HEK293 (cell line): ENCODE data around the gene PTP4A1.

Experiments used
- CTCF ChIA-PET: fragments of 350-600 bp; formaldehyde crosslinking; extraction: SDS; loops from one replicate; lab custom pipeline; 2021; ENCODE audit warnings: antibody characterized with exemption; lab: Yijun Ruan, JAX
- POLR2A ChIA-PET: fragments of 300-600 bp; formaldehyde crosslinking; extraction: SDS; loops from one replicate; lab custom pipeline; 2020; ENCODE audit warnings: antibody characterized with exemption, inconsistent platforms; lab: Yijun Ruan, JAX
- H3K27ac ChIP-seq: fragments of 200-500 bp; sonication (Bioruptor generic); 2 replicates; pipeline ENCODE4 v1.5.1; 2014; ENCODE audit warnings: low read depth, low read length, control low read depth, inconsistent platforms; ENCODE audit errors: extremely low read depth
- H3K36me3 ChIP-seq, 2 experiments: fragments of 200-500 bp in 1 of 2; sonication (Bioruptor generic) in 1 of 2; 1 replicate in 1 of 2; 2 replicates in 1 of 2; pipeline ENCODE4 v1.5.1; 2014 to 2017; ENCODE audit warnings: inconsistent platforms in 2 of 2, low read length in 2 of 2; ENCODE audit not compliant: control insufficient read depth in 2 of 2, insufficient read depth in 1 of 2
- H3K4me1 ChIP-seq: fragments of 200-500 bp; sonication (Bioruptor generic); 2 replicates; pipeline ENCODE4 v1.5.1; 2014; ENCODE audit warnings: mild to moderate bottlenecking, low read length, inconsistent platforms; ENCODE audit not compliant: control insufficient read depth, insufficient read depth
- H3K4me3 ChIP-seq: 2 replicates; pipeline ENCODE4 v1.5.1; 2011; ENCODE audit warnings: low read depth, mild to moderate bottlenecking, control low read depth, low read length, moderate library complexity
- H3K9me3 ChIP-seq: fragments of 200-500 bp; sonication (Bioruptor generic); 2 replicates; pipeline ENCODE4 v1.5.1; 2014; ENCODE audit warnings: low read depth, low read length, inconsistent platforms; ENCODE audit not compliant: control insufficient read depth, insufficient read depth
- CTCF ChIP-seq: fragments of 450-650 bp; formaldehyde crosslinking; IDR thresholded peaks from 2 replicates; pipeline ENCODE4 v1.5.1; 2016; ENCODE audit warnings: missing biosample characterization, missing genetic modification characterization
- GLIS1 ChIP-seq: fragments of 450-650 bp; formaldehyde crosslinking; IDR thresholded peaks from 2 replicates; pipeline ENCODE4 v1.5.1; 2016; ENCODE audit warnings: missing biosample characterization, missing genetic modification characterization
- MYNN ChIP-seq: fragments of 450-650 bp; formaldehyde crosslinking; IDR thresholded peaks from 2 replicates; pipeline ENCODE4 v1.5.1; 2016; ENCODE audit warnings: missing biosample characterization, missing genetic modification characterization, borderline replicate concordance
- OSR2 ChIP-seq: fragments of 450-650 bp; formaldehyde crosslinking; IDR thresholded peaks from 2 replicates; pipeline ENCODE4 v1.5.1; 2016; ENCODE audit warnings: missing biosample characterization, missing genetic modification characterization
- WT1 ChIP-seq: fragments of 450-650 bp; formaldehyde crosslinking; IDR thresholded peaks from 2 replicates; pipeline ENCODE4 v1.5.1; 2016; ENCODE audit warnings: missing biosample characterization, missing genetic modification characterization
- ZBTB48 ChIP-seq: fragments of 450-650 bp; formaldehyde crosslinking; IDR thresholded peaks from 2 replicates; pipeline ENCODE4 v1.5.1; 2016; ENCODE audit warnings: missing biosample characterization, missing genetic modification characterization
- ZFP37 ChIP-seq: fragments of 450-650 bp; formaldehyde crosslinking; IDR thresholded peaks from 2 replicates; pipeline ENCODE4 v1.5.1; 2016; ENCODE audit warnings: missing biosample characterization, missing genetic modification characterization
- ZNF112 ChIP-seq: fragments of 450-650 bp; formaldehyde crosslinking; IDR thresholded peaks from 2 replicates; pipeline ENCODE4 v1.5.0; 2017; ENCODE audit warnings: missing biosample characterization, missing genetic modification characterization
- ZNF16 ChIP-seq: fragments of 450-650 bp; formaldehyde crosslinking; IDR thresholded peaks from 2 replicates; pipeline ENCODE4 v1.5.1; 2016; ENCODE audit warnings: low read depth, missing biosample characterization, missing genetic modification characterization
- ZNF18 ChIP-seq: fragments of 450-650 bp; formaldehyde crosslinking; IDR thresholded peaks from 2 replicates; pipeline ENCODE4 v1.5.1; 2016; ENCODE audit warnings: missing biosample characterization, missing genetic modification characterization
- ZNF2 ChIP-seq: fragments of 450-650 bp; formaldehyde crosslinking; IDR thresholded peaks from 2 replicates; pipeline ENCODE4 v1.5.1; 2016; ENCODE audit warnings: missing biosample characterization, missing genetic modification characterization
- ZNF341 ChIP-seq: fragments of 450-650 bp; formaldehyde crosslinking; IDR thresholded peaks from 2 replicates; pipeline ENCODE4; 2016; ENCODE audit warnings: low read depth, missing biosample characterization, missing genetic modification characterization
- ZNF501 ChIP-seq: fragments of 450-650 bp; formaldehyde crosslinking; IDR thresholded peaks from 2 replicates; pipeline ENCODE4 v1.5.1; 2016; ENCODE audit warnings: missing biosample characterization, missing genetic modification characterization
- ZNF548 ChIP-seq: fragments of 450-650 bp; formaldehyde crosslinking; IDR thresholded peaks from 2 replicates; pipeline ENCODE4 v1.5.1; 2016; ENCODE audit warnings: missing biosample characterization, missing genetic modification characterization
- ZNF596 ChIP-seq: fragments of 450-650 bp; IDR thresholded peaks from 2 replicates; pipeline ENCODE4 v1.5.0; 2018; ENCODE audit warnings: missing biosample characterization, mild to moderate bottlenecking, missing genetic modification characterization, moderate library complexity
- ZNF701 ChIP-seq: fragments of 450-650 bp; formaldehyde crosslinking; IDR thresholded peaks from 2 replicates; pipeline ENCODE4 v1.5.1; 2016; ENCODE audit warnings: missing biosample characterization, missing genetic modification characterization
- ZSCAN23 ChIP-seq: fragments of 450-650 bp; formaldehyde crosslinking; IDR thresholded peaks from 2 replicates; pipeline ENCODE4 v1.5.1; 2016; ENCODE audit warnings: missing biosample characterization, missing genetic modification characterization
- TF ChIP-seq, protein P1 (sequence below): fragments of 450-650 bp; IDR thresholded peaks from 2 replicates; pipeline ENCODE4 v1.5.1; 2018; ENCODE audit warnings: missing biosample characterization, missing genetic modification characterization

The PTP4A1 gene

DNA sequence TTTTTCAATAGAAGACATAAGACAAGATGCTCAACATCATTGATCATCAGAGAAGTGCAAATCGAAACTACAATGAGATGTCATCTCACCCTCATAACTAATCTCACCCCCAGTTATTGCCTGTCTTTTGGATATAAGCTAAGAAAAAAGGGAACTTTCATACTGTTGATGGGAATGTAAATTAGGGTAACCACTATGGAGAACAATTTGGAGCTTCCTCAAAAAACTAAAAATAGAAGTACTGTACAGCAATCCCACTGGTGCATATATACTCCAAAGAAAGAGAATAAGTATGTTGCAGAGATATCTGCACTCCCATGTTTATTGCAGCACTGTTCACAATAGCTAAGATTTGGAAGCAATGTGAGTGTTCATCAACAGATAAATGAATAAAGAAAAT is 37.0 kb downstream of the PTP4A1 start:
- Histone ChIP-seq H3K4me3 (no peak overlapping the region), H3K4me1 (peaks cover 9% of the 10 kb centered on the region; the same call in 1 of the 2 replicates), H3K27ac (no peak overlapping the region), H3K36me3 (no peaks in the 10 kb centered on the region), H3K9me3 (no peaks in the 10 kb centered on the region)
- CTCF ChIA-PET, result interaction anchor here (0.6 to 3.8 kb wide), 2 partner anchors 11 to 194 kb away, joined by 3 to 42 read pairs; no protein-coding TSS in a partner anchor
- POLR2A ChIA-PET, result no interaction called here
- TF ChIP-seq ZNF596 (tag by site-specific recombination) (no peak), ZSCAN23 (tag by site-specific recombination) (no peak)

- POLR2A ChIA-PET, result no interaction called here
- H3K9me3 ChIP-seq, result no peaks in the 10 kb centered on the region
- TF ChIP-seq CTCF (tag by site-specific recombination), result no peak
- TF ChIP-seq ZNF2, result no peak
- TF ChIP-seq ZBTB48 (tag by site-specific recombination), result no peak
- TF ChIP-seq ZNF16, result no peak
- TF ChIP-seq ZFP37 (tag by site-specific recombination), result no peak
- peak; percentile 73 for TF ChIP-seq OSR2 (tag by site-specific recombination)
- no peak for TF ChIP-seq ZNF701 (tag by site-specific recombination)
- H3K4me3 ChIP-seq, result no peak overlapping the region
- peaks cover 9% of the 10 kb centered on the region; the same call in 1 of the 2 replicates for H3K4me1 ChIP-seq
- CTCF ChIA-PET, result interaction anchor here (0.7 to 2.8 kb wide), 4 partner anchors 12 to 185 kb away, joined by 3 to 16 read pairs (median 4); no protein-coding TSS in a partner anchor
- H3K36me3 ChIP-seq, result no peaks in the 10 kb centered on the region
- H3K27ac ChIP-seq, result no peak overlapping the region
Measured at GRCh38 chr6:63610944-63611343, 38.7 kb downstream of the PTP4A1 start.

- ChIA-PET POLR2A (no interaction called here), CTCF (interaction anchor here (0.7 to 2.8 kb wide), 4 partner anchors 11 to 259 kb away, joined by 3 to 16 read pairs (median 6); no protein-coding TSS in a partner anchor)
- H3K36me3 ChIP-seq, result no peaks in the 10 kb centered on the region
- TF ChIP-seq, protein P1, sequence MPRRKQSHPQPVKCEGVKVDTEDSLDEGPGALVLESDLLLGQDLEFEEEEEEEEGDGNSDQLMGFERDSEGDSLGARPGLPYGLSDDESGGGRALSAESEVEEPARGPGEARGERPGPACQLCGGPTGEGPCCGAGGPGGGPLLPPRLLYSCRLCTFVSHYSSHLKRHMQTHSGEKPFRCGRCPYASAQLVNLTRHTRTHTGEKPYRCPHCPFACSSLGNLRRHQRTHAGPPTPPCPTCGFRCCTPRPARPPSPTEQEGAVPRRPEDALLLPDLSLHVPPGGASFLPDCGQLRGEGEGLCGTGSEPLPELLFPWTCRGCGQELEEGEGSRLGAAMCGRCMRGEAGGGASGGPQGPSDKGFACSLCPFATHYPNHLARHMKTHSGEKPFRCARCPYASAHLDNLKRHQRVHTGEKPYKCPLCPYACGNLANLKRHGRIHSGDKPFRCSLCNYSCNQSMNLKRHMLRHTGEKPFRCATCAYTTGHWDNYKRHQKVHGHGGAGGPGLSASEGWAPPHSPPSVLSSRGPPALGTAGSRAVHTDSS, result no peak
- TF ChIP-seq ZNF501 (tag by site-specific recombination) (no peak), WT1 (tag by site-specific recombination) (no peak), ZNF548 (tag by site-specific recombination) (no peak), ZNF112 (tag by site-specific recombination) (no peak), ZNF18 (tag by site-specific recombination) (no peak), GLIS1 (tag by site-specific recombination) (no peak), MYNN (no peak), ZNF341 (tag by site-specific recombination) (no peak)
- TF ChIP-seq, all 188 proteins: peak for 0
- Histone ChIP-seq H3K4me3 (no peak overlapping the region), H3K27ac (no peak overlapping the region), H3K4me1 (peaks cover 9% of the 10 kb centered on the region; the same call in 1 of the 2 replicates), H3K9me3 (no peaks in the 10 kb centered on the region)
Measured at GRCh38 chr6:63611560-63611959, 39.3 kb downstream of the PTP4A1 start.
